GM19463 (cell line): ENCODE data around the gene RYR3.
"Not testable (repeated sequence)": the region's sequence is repeated elsewhere in the genome, so short reads cannot be mapped to it uniquely, and the experiment has no call there.

ENCODE experiments used
- ATAC-seq: cut with Tn5 transposase; IDR thresholded peaks from one replicate; pipeline ENCODE4 v1.9.1; 2021; ENCODE audit warnings: mild to moderate bottlenecking, moderate library complexity; ENCODE audit not compliant: unreplicated experiment

Gene RYR3

GRCh38 chr15:33810806-33811205, 500.0 kb downstream of the RYR3 start:
- ATAC-seq, result no peak

- no peak for ATAC-seq
These were observed 503.1 kb downstream of the RYR3 start for GRCh38 chr15:33813891-33814290.

GRCh38 chr15:33819499-33819898, 508.7 kb downstream of the RYR3 start:
- ATAC-seq, result not testable (repeated sequence)

- no peak for ATAC-seq
These were observed 511.7 kb downstream of the RYR3 start for GRCh38 chr15:33822479-33822878.

GRCh38 chr15:33823119-33823518, 512.4 kb downstream of the RYR3 start:
- no peak for ATAC-seq

GRCh38 chr15:33825453-33825852, 514.7 kb downstream of the RYR3 start:
- ATAC-seq, result no peak

GRCh38 chr15:33826201-33826600, 515.4 kb downstream of the RYR3 start:
- no peak for ATAC-seq

- no peak for ATAC-seq
These were observed 519.6 kb downstream of the RYR3 start for GRCh38 chr15:33830351-33830750.

- no peak for ATAC-seq
These were observed 520.9 kb downstream of the RYR3 start for GRCh38 chr15:33831646-33832045.

GRCh38 chr15:33834892-33835743, 524.4 kb downstream of the RYR3 start:
- ATAC-seq, result no peak

GRCh38 chr15:33837294-33837693, 526.5 kb downstream of the RYR3 start:
- no peak for ATAC-seq

- no peak for ATAC-seq
These were observed 528.8 kb downstream of the RYR3 start for GRCh38 chr15:33839540-33839939.

- no peak for ATAC-seq
These were observed 529.8 kb downstream of the RYR3 start for GRCh38 chr15:33840615-33841014.

- no peak for ATAC-seq
These were observed 533.4 kb downstream of the RYR3 start for GRCh38 chr15:33844186-33844585.

GRCh38 chr15:33844597-33844996, 533.8 kb downstream of the RYR3 start:
- no peak for ATAC-seq

GRCh38 chr15:33846142-33846541, 535.4 kb downstream of the RYR3 start:
- no peak for ATAC-seq

GRCh38 chr15:33846862-33847261, 536.1 kb downstream of the RYR3 start:
- no peak for ATAC-seq

GRCh38 chr15:33848011-33848410, 537.2 kb downstream of the RYR3 start:
- ATAC-seq, result no peak

GRCh38 chr15:33851079-33851478, 540.3 kb downstream of the RYR3 start:
- ATAC-seq, result no peak

- no peak for ATAC-seq
These were observed 541.3 kb downstream of the RYR3 start for GRCh38 chr15:33852094-33852493.

GRCh38 chr15:33852570-33852969, 541.8 kb downstream of the RYR3 start:
- ATAC-seq, result no peak

- ATAC-seq, result no peak
These were observed 547.0 kb downstream of the RYR3 start for GRCh38 chr15:33857726-33858125.

- no peak for ATAC-seq
These were observed 548.1 kb downstream of the RYR3 start for GRCh38 chr15:33858836-33859235.
